ENCODE measurements around the gene PTBP1.
"Not testable (repeated sequence)": the region's sequence is repeated elsewhere in the genome, so short reads cannot be mapped to it uniquely, and the experiment has no call there.

PTBP1 gene

GRCh38 chr19:835210-835810 lies 38.1 kb downstream of the PTBP1 start:
- H3K27me3 ChIP-seq (ENCODE audit: control insufficient read depth, insufficient read depth, low read length) = no peaks in the 10 kb centered on the region
- no peak overlapping the region for H3K4me3 ChIP-seq (ENCODE audit: low read length)
- no peaks in the 10 kb centered on the region; the same call in 1 of the 2 replicates for H3K4me1 ChIP-seq (ENCODE audit: control insufficient read depth, insufficient read depth, low read length)
- WGBS (ENCODE audit: insufficient coverage, insufficient read length) = no CpG with 5 or more reads among the region's 36 CpGs
- no peak overlapping the region for H3K27ac ChIP-seq (ENCODE audit: low read length)
- no peak for DNase-seq (ENCODE audit: low read depth, low spot score)
- no peaks in the 10 kb centered on the region; the same call in 1 of the 2 replicates for H3K36me3 ChIP-seq (ENCODE audit: control insufficient read depth, insufficient read depth, low read length)
- no peaks in the 10 kb centered on the region for H3K9me3 ChIP-seq (ENCODE audit: control insufficient read depth, insufficient read depth, low read length)

GRCh38 chr19:840519-841206 lies 43.4 kb downstream of the PTBP1 start, which contains the start of gene PRTN3:
Gene PRTN3 (plus strand): TSS chr19:840999. CDS start chr19:841009, 10 bp downstream.
- no peak for DNase-seq (ENCODE audit: low read depth, low spot score)
- Histone ChIP-seq H3K4me3 (ENCODE audit: low read length) (no peak within 1 kb of the TSS), H3K9me3 (ENCODE audit: control insufficient read depth, insufficient read depth, low read length) (no peaks in the 10 kb centered on the region), H3K36me3 (ENCODE audit: control insufficient read depth, insufficient read depth, low read length) (no peaks in the 10 kb centered on the region), H3K27me3 (ENCODE audit: control insufficient read depth, insufficient read depth, low read length) (peaks cover 4% of the 10 kb centered on the region; the same call in 1 of the 2 replicates), H3K27ac (ENCODE audit: low read length) (no peak within 1 kb of the TSS), H3K4me1 (ENCODE audit: control insufficient read depth, insufficient read depth, low read length) (peaks cover 1% of the 10 kb centered on the region; the same call in 1 of the 2 replicates)
- no CpG with 5 or more reads among the region's 24 CpGs for WGBS (ENCODE audit: insufficient coverage, insufficient read length)

DNA sequence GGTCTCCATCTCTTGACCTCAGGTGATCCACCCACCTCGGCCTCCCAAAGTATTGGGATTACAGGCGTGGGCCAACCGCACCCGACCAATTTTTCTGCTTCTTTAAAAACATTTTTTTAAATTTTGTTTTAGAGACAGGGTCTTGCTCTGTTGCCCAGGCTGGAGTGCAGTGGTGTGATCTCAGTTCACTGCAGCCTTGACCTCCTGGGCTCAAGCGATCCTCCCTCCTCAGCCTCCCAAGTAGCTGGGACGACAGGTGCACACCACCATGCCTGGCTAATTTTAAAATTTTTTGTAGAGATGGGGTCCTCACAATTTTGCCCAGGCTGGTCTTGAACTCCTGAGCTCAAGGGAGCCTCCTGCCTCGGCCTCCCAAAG lies 45.5 kb downstream of the PTBP1 start:
- H3K36me3 ChIP-seq (ENCODE audit: control insufficient read depth, insufficient read depth, low read length); H3K4me3 ChIP-seq (ENCODE audit: low read length); H3K9me3 ChIP-seq (ENCODE audit: control insufficient read depth, insufficient read depth, low read length); H3K27me3 ChIP-seq (ENCODE audit: control insufficient read depth, insufficient read depth, low read length); H3K4me1 ChIP-seq (ENCODE audit: control insufficient read depth, insufficient read depth, low read length); H3K27ac ChIP-seq (ENCODE audit: low read length); DNase-seq (ENCODE audit: low read depth, low spot score): not testable (repeated sequence)
- WGBS (ENCODE audit: insufficient coverage, insufficient read length) = no CpG with 5 or more reads among the region's 7 CpGs

DNA sequence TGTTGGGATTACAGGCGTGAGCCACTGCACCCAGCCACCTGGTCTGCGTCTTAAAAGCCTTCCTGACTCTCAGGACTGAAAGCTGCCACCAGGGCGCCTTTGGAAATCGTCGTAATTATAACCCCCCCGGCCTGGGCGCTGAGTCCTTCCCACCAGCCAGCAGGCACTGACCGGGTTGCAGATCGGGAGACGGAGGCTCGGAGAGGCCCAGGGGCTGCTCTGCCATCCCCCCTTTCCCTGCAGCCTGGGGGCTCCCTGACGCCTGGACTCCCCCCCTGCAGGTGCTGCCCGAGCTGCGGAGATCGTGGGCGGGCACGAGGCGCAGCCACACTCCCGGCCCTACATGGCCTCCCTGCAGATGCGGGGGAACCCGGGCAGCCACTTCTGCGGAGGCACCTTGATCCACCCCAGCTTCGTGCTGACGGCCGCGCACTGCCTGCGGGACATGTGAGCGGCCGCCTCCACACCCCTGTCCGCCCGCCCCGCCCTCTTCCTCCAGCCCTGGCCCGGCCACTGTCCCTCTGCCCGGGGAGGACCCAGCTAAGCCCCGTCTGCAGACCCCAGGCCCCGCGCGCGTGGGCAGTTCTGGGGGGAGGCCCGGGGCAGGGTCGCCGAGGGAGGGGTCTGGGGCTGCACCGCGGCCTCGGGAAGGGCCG lies 46.1 kb downstream of the PTBP1 start:
- peaks cover 1% of the 10 kb centered on the region; the same call in 1 of the 2 replicates for H3K4me1 ChIP-seq (ENCODE audit: control insufficient read depth, insufficient read depth, low read length)
- DNase-seq (ENCODE audit: low read depth, low spot score) = no peak
- no peaks in the 10 kb centered on the region for H3K9me3 ChIP-seq (ENCODE audit: control insufficient read depth, insufficient read depth, low read length)
- WGBS (ENCODE audit: insufficient coverage, insufficient read length) = no CpG with 5 or more reads among the region's 46 CpGs
- H3K4me3 ChIP-seq (ENCODE audit: low read length) = peak overlapping the region; percentile 27; the same call in 1 of the 2 replicates
- H3K27ac ChIP-seq (ENCODE audit: low read length) = no peak overlapping the region
- no peaks in the 10 kb centered on the region for H3K36me3 ChIP-seq (ENCODE audit: control insufficient read depth, insufficient read depth, low read length)
- peaks cover 4% of the 10 kb centered on the region; the same call in 1 of the 2 replicates for H3K27me3 ChIP-seq (ENCODE audit: control insufficient read depth, insufficient read depth, low read length)

GRCh38 chr19:843836-844545 lies 46.7 kb downstream of the PTBP1 start:
- Histone ChIP-seq H3K4me3 (ENCODE audit: low read length) (peak overlapping the region; percentile 27; the same call in 1 of the 2 replicates), H3K4me1 (ENCODE audit: control insufficient read depth, insufficient read depth, low read length) (peaks cover 1% of the 10 kb centered on the region; the same call in 1 of the 2 replicates), H3K36me3 (ENCODE audit: control insufficient read depth, insufficient read depth, low read length) (no peaks in the 10 kb centered on the region), H3K27ac (ENCODE audit: low read length) (no peak overlapping the region), H3K9me3 (ENCODE audit: control insufficient read depth, insufficient read depth, low read length) (no peaks in the 10 kb centered on the region), H3K27me3 (ENCODE audit: control insufficient read depth, insufficient read depth, low read length) (peaks cover 4% of the 10 kb centered on the region; the same call in 1 of the 2 replicates)
- DNase-seq (ENCODE audit: low read depth, low spot score) = no peak
- WGBS (ENCODE audit: insufficient coverage, insufficient read length) = no CpG with 5 or more reads among the region's 70 CpGs

DNA sequence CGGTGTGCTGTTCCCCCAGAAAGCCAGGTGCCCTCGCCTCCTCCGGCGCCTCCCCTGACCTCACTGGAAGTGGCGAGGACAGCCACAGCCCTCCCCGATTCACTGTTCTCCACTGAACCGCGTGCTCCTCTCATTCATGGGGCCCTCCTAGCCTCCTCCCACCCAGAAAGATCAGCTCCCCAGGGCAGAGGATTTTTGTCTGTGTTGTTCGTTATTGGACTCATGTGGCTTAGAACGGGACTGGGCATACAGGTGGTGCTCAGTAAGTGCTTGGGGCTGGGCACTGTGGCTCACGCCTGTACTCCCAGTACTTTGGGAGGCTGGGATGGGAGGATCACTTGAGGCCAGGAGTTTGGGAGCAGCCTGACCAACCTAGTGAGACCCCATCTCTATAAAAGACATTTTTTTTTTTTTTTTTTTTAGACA lies 47.3 kb downstream of the PTBP1 start:
- Histone ChIP-seq H3K36me3 (ENCODE audit: control insufficient read depth, insufficient read depth, low read length) (no peaks in the 10 kb centered on the region), H3K27ac (ENCODE audit: low read length) (no peak overlapping the region), H3K27me3 (ENCODE audit: control insufficient read depth, insufficient read depth, low read length) (peaks cover 4% of the 10 kb centered on the region; the same call in 1 of the 2 replicates), H3K4me3 (ENCODE audit: low read length) (no peak overlapping the region), H3K4me1 (ENCODE audit: control insufficient read depth, insufficient read depth, low read length) (peaks cover 1% of the 10 kb centered on the region; the same call in 1 of the 2 replicates), H3K9me3 (ENCODE audit: control insufficient read depth, insufficient read depth, low read length) (no peaks in the 10 kb centered on the region)
- no peak for DNase-seq (ENCODE audit: low read depth, low spot score)
- no CpG with 5 or more reads among the region's 11 CpGs for WGBS (ENCODE audit: insufficient coverage, insufficient read length)

DNA sequence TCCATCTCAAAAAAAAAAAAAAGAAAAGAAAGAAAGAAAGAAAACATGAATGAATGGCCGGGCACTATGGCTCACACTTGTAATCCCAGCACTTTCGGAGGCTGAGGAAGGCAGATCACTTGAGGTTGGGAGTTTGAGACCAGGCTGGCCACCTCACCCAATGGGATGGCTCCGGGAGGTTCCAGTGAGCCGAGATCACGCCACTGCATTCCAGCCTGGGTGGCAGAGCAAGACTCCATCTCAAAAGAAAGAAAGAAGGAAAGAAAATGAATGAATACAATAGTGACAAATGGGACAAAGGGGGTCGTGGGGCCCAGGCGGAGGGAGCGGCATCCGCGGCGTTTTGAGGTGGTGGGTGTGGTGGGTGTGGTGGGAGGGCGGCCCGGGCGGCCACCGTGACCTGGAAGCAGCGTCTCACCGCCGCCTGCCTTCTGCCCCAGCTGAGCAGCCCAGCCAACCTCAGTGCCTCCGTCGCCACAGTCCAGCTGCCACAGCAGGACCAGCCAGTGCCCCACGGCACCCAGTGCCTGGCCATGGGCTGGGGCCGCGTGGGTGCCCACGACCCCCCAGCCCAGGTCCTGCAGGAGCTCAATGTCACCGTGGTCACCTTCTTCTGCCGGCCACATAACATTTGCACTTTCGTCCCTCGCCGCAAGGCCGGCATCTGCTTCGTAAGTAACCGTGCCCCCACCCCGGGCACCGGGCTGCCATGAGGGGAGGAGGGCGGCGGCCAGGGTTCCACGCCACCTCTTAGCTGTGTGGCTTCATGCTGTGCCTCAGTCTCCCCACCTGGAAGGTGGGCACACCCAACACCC lies 48.7 kb downstream of the PTBP1 start:
- peaks cover 4% of the 10 kb centered on the region; the same call in 1 of the 2 replicates for H3K27me3 ChIP-seq (ENCODE audit: control insufficient read depth, insufficient read depth, low read length)
- H3K9me3 ChIP-seq (ENCODE audit: control insufficient read depth, insufficient read depth, low read length) = no peaks in the 10 kb centered on the region
- DNase-seq (ENCODE audit: low read depth, low spot score) = no peak
- H3K27ac ChIP-seq (ENCODE audit: low read length) = no peak overlapping the region
- no CpG with 5 or more reads among the region's 37 CpGs for WGBS (ENCODE audit: insufficient coverage, insufficient read length)
- H3K4me3 ChIP-seq (ENCODE audit: low read length) = no peak overlapping the region
- H3K4me1 ChIP-seq (ENCODE audit: control insufficient read depth, insufficient read depth, low read length) = peaks cover 1% of the 10 kb centered on the region; the same call in 1 of the 2 replicates
- no peaks in the 10 kb centered on the region for H3K36me3 ChIP-seq (ENCODE audit: control insufficient read depth, insufficient read depth, low read length)

DNA sequence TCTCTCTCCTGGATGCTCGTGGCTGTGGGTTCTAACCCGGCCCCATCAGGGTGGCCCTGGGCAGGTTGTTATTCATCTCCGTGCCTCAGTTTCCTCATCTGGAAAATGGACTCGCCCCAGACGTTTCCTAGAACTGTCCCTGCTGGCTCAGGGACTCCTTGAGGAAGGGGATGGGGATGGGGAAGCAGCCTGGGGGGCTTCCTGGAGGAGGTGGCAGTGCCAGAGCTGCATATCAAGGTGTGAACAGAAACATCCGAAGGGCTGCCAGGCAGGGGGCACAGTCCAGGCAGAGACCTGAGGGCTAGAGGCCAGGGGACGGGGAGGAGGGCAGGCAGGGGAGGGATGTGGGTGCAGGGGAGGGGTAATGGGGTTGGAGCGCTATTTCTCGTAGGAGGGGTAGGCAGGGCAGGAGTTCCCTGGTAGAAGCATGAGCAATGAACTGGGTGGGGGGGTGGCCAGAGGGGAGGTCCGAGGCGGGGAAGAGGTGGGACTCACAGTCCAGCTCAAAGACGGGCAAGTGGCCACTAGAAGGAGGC lies 51.2 kb downstream of the PTBP1 start:
- WGBS (ENCODE audit: insufficient coverage, insufficient read length) = no CpG with 5 or more reads among the region's 12 CpGs
- Histone ChIP-seq H3K27ac (ENCODE audit: low read length) (no peak overlapping the region), H3K9me3 (ENCODE audit: control insufficient read depth, insufficient read depth, low read length) (no peaks in the 10 kb centered on the region), H3K27me3 (ENCODE audit: control insufficient read depth, insufficient read depth, low read length) (peaks cover 2% of the 10 kb centered on the region; the same call in 1 of the 2 replicates), H3K4me3 (ENCODE audit: low read length) (no peak overlapping the region), H3K4me1 (ENCODE audit: control insufficient read depth, insufficient read depth, low read length) (no peaks in the 10 kb centered on the region; the same call in 1 of the 2 replicates), H3K36me3 (ENCODE audit: control insufficient read depth, insufficient read depth, low read length) (no peaks in the 10 kb centered on the region; the same call in 1 of the 2 replicates)
- DNase-seq (ENCODE audit: low read depth, low spot score) = no peak

DNA sequence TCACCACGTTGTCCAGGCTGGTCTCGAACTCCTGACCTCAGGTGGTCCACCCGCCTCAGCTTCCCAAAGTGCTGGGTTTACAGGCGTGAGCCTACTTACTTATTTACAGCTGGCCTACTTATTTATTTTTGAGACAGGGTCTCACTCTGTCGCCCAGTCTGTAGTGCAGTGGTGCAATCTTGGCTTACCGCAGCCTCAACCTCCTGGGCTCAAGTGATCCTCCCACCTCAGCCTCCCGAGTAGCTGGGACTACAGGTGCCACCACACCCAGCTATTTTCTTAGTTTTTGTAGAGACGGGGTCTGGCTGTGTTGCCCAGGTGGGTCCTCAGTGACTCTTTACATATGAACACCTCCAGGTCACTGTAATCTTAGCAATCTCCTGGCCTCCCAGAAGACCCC lies 51.9 kb downstream of the PTBP1 start:
- H3K4me1 ChIP-seq (ENCODE audit: control insufficient read depth, insufficient read depth, low read length); DNase-seq (ENCODE audit: low read depth, low spot score); H3K9me3 ChIP-seq (ENCODE audit: control insufficient read depth, insufficient read depth, low read length); H3K4me3 ChIP-seq (ENCODE audit: low read length); H3K27ac ChIP-seq (ENCODE audit: low read length); H3K27me3 ChIP-seq (ENCODE audit: control insufficient read depth, insufficient read depth, low read length); H3K36me3 ChIP-seq (ENCODE audit: control insufficient read depth, insufficient read depth, low read length): not testable (repeated sequence)
- WGBS (ENCODE audit: insufficient coverage, insufficient read length) = no CpG with 5 or more reads among the region's 8 CpGs
